K562 (cell line): ENCODE results near the gene MEIKIN. TPM values are rescaled to one million over a fixed set of nuclear protein-coding genes. Genes with fewer than 3 reads are reported as not detected.

Experiments used
- ATAC-seq: fragments of 200-7000 bp; cut with Tn5 transposase; 3 replicates; pipeline ENCODE4 v1.9.1; 2020; ENCODE audit warnings: moderate library complexity
- BruUV-seq: library from RNA; stranded (reverse); fragments of 400-500 nt; replicated peaks from 2 replicates; lab custom pipeline; 2021; lab: Mats Ljungman, UMichigan
- CTCF ChIA-PET: fragments of 300-600 bp; formaldehyde crosslinking; extraction: SDS; loops from one replicate; lab custom pipeline; 2021; ENCODE audit warnings: low intra/inter-chr PET ratio; lab: Yijun Ruan, JAX
- POLR2A ChIA-PET: fragments of 300-600, 350-650 bp; sonication (Branson Sonifier 250); formaldehyde crosslinking; extraction: SDS; loops from one replicate; lab custom pipeline; 2021; ENCODE audit warnings: antibody characterized with exemption, inconsistent platforms; lab: Yijun Ruan, JAX
- DNase-seq, 4 experiments: peaks; one replicate each; pipeline versions ENCODE4 v3.0.0 to v3.0.0-alpha.2; 2011 to 2018; ENCODE audit warnings: low spot score in 3 of 4, mixed read lengths in 3 of 4; ENCODE audit errors: extremely low read depth in 1 of 4
- FAIRE-seq: peaks from 2 replicates; lab custom pipeline; 2011; peaks lifted over from hg19 to GRCh38; lab: Jason Lieb, UNC
- H2AFZ ChIP-seq: 2 replicates; pipeline ENCODE4 v1.6.0; 2011; ENCODE audit warnings: low read depth, low read length, control low read depth, inconsistent platforms
- H3K27ac ChIP-seq: fragments of 200-600 bp; 3 replicates; pipeline ENCODE4 v1.8.0; 2011; ENCODE audit warnings: low read depth, mild to moderate bottlenecking, control low read depth, inconsistent platforms, low read length, moderate library complexity, mixed read lengths; ENCODE audit errors: extremely low read depth
- H3K27me3 ChIP-seq, 2 experiments: fragments of 300-600 bp in 1 of 2; 2 replicates in 1 of 2; 3 replicates in 1 of 2; pipeline versions ENCODE4 v1.6.0 to v1.8.0; 2011; ENCODE audit warnings: inconsistent platforms in 2 of 2, low read length in 2 of 2, mild to moderate bottlenecking in 1 of 2, mixed read lengths in 1 of 2, moderate library complexity in 1 of 2; ENCODE audit not compliant: control insufficient read depth in 2 of 2, insufficient read depth in 2 of 2
- H3K36me3 ChIP-seq: fragments of 300-600 bp; 3 replicates; pipeline ENCODE4 v1.8.0; 2011; ENCODE audit warnings: mild to moderate bottlenecking, low read length, inconsistent platforms; ENCODE audit not compliant: control insufficient read depth, insufficient read depth
- H3K4me1 ChIP-seq, 2 experiments: fragments of 200-600 bp in 1 of 2; replicated peaks in 1 of 2; 2 replicates in 1 of 2; 3 replicates in 1 of 2; pipeline versions ENCODE4 v1.5.1 to v1.8.0; 2011; ENCODE audit warnings: inconsistent platforms in 2 of 2, low read length in 2 of 2, mild to moderate bottlenecking in 1 of 2, mixed read lengths in 1 of 2, moderate library complexity in 1 of 2; ENCODE audit not compliant: control insufficient read depth in 2 of 2, insufficient read depth in 2 of 2
- H3K4me2 ChIP-seq: 2 replicates; pipeline ENCODE4 v1.6.1; 2011; ENCODE audit warnings: low read length, control low read depth, inconsistent platforms, mixed read lengths; ENCODE audit not compliant: insufficient read depth
- H3K4me3 ChIP-seq: fragments of 200-600 bp; sonication (generic), shearing (Covaris generic); 2 replicates; pipeline ENCODE4 v1.5.1; 2016; ENCODE audit warnings: control low read depth, inconsistent platforms
- H3K79me2 ChIP-seq: fragments of 200-600 bp; 3 replicates; pipeline ENCODE4 v1.8.0; 2011; ENCODE audit warnings: low read length, inconsistent platforms; ENCODE audit not compliant: control insufficient read depth, insufficient read depth
- H3K9ac ChIP-seq, 2 experiments: 2 replicates each; pipeline versions ENCODE4 v1.6.0 to v1.6.1; 2011; ENCODE audit warnings: low read depth in 2 of 2, low read length in 2 of 2, control low read depth in 1 of 2, inconsistent platforms in 1 of 2, mild to moderate bottlenecking in 1 of 2, mixed read lengths in 1 of 2; ENCODE audit not compliant: insufficient read depth in 1 of 2
- H3K9me1 ChIP-seq: one replicate; pipeline ENCODE4 v1.6.0; 2011; ENCODE audit warnings: inconsistent platforms, mild to moderate bottlenecking, low read length, moderate library complexity; ENCODE audit not compliant: control insufficient read depth, insufficient read depth
- H3K9me3 ChIP-seq: replicated peaks from 2 replicates; pipeline ENCODE4 v1.5.1; 2011; ENCODE audit warnings: low read depth, low read length, inconsistent platforms; ENCODE audit not compliant: control insufficient read depth, insufficient read depth
- H4K20me1 ChIP-seq: replicated peaks from 2 replicates; pipeline ENCODE4 v1.6.1; 2011; ENCODE audit warnings: low read length, inconsistent platforms, mixed read lengths; ENCODE audit not compliant: control insufficient read depth, insufficient read depth
- BRF2 ChIP-seq: IDR thresholded peaks from 3 replicates; pipeline ENCODE4 v1.6.1; 2011; ENCODE audit warnings: borderline replicate concordance, mild to moderate bottlenecking; ENCODE audit not compliant: insufficient read length, insufficient read depth
- CAMTA2 ChIP-seq: fragments of 250-450 bp; sonication (Bioruptor Pico); conservative IDR thresholded peaks from 2 replicates; pipeline ENCODE4 v1.5.1; 2022
- COPS2 ChIP-seq: fragments of 450-650 bp; conservative IDR thresholded peaks from 2 replicates; pipeline ENCODE4 v1.6.1; 2016; ENCODE audit warnings: mild to moderate bottlenecking, moderate library complexity
- HMG20B ChIP-seq: fragments of 250-450 bp; sonication (Bioruptor Pico); IDR thresholded peaks from 2 replicates; pipeline ENCODE4 v1.5.0; 2021; ENCODE audit warnings: mild to moderate bottlenecking
- JUNB ChIP-seq: fragments of 450-650 bp; formaldehyde crosslinking; conservative IDR thresholded peaks from 2 replicates; pipeline ENCODE4 v1.4.0; 2020; ENCODE audit warnings: mild to moderate bottlenecking
- KAT8 ChIP-seq: fragments of 450-650 bp; IDR thresholded peaks from 2 replicates; pipeline ENCODE4 v1.6.1; 2016; ENCODE audit warnings: low read depth, mild to moderate bottlenecking
- KLF13 ChIP-seq: fragments of 450-650 bp; IDR thresholded peaks from 2 replicates; pipeline ENCODE4 v1.6.1; 2016; ENCODE audit warnings: missing genetic modification characterization, low read depth, mild to moderate bottlenecking, missing compliant biosample characterization, moderate library complexity, borderline replicate concordance
- MCM5 ChIP-seq: fragments of 450-650 bp; IDR thresholded peaks from 2 replicates; pipeline ENCODE4 v1.6.1; 2016; ENCODE audit warnings: low read depth
- MECOM ChIP-seq: fragments of 250-450 bp; sonication (Bioruptor Pico); IDR thresholded peaks from 2 replicates; pipeline ENCODE4 v1.8.0; 2022; ENCODE audit warnings: inconsistent platforms
- NFE2 ChIP-seq: IDR thresholded peaks from 2 replicates; pipeline ENCODE4 v1.6.1; 2014; ENCODE audit warnings: antibody characterized with exemption, low read depth
- PHF8 ChIP-seq: fragments of 200-600 bp; sonication (generic); IDR thresholded peaks from 2 replicates; pipeline ENCODE4 v1.6.1; 2012; ENCODE audit warnings: mixed run types, mild to moderate bottlenecking, inconsistent platforms, low read length, moderate library complexity, borderline replicate concordance
- POLR2H ChIP-seq: IDR thresholded peaks from 2 replicates; pipeline ENCODE4 v1.6.1; 2016; ENCODE audit warnings: missing genetic modification characterization, low read depth, mild to moderate bottlenecking, control low read depth, missing compliant biosample characterization, moderate library complexity
- PYGO2 ChIP-seq: fragments of 450-650 bp; IDR thresholded peaks from 2 replicates; pipeline ENCODE4 v1.6.1; 2016; ENCODE audit warnings: mild to moderate bottlenecking, missing genetic modification characterization, moderate library complexity, missing compliant biosample characterization
- RAD21 ChIP-seq, 2 experiments: fragments of 250-450 bp in 1 of 2; fragments of 450-650 bp in 1 of 2; sonication (Bioruptor Pico) in 1 of 2; formaldehyde crosslinking in 1 of 2; IDR thresholded peaks in 1 of 2; conservative IDR thresholded peaks in 1 of 2; 2 replicates each; pipeline versions ENCODE4 v1.4.0 to v1.8.0; 2020 to 2022; ENCODE audit warnings: mild to moderate bottlenecking in 2 of 2, moderate library complexity in 1 of 2
- RFX5 ChIP-seq: IDR thresholded peaks from 2 replicates; pipeline ENCODE4 v1.6.1; 2011; ENCODE audit warnings: low read depth, mild to moderate bottlenecking, improper control_type of control experiment, low read length
- SAP30 ChIP-seq: fragments of 200-600 bp; sonication (generic); IDR thresholded peaks from 2 replicates; pipeline ENCODE4 v1.6.1; 2012; ENCODE audit warnings: borderline replicate concordance, low read depth, mild to moderate bottlenecking, moderate library complexity, low read length, control low read depth, inconsistent platforms; ENCODE audit not compliant: insufficient read depth, poor library complexity, severe bottlenecking
- SETDB1 ChIP-seq: IDR thresholded peaks from one replicate; pipeline ENCODE4 v1.6.1; 2012; ENCODE audit warnings: low read length, control low read depth, inconsistent platforms
- SMARCB1 ChIP-seq: IDR thresholded peaks from 2 replicates; pipeline ENCODE4 v1.6.1; 2011; ENCODE audit warnings: improper control_type of control experiment, low read depth; ENCODE audit not compliant: insufficient read length
- TCFL5 ChIP-seq: fragments of 250-450 bp; sonication (Bioruptor Pico); conservative IDR thresholded peaks from 2 replicates; pipeline ENCODE4 v1.6.1; 2021; ENCODE audit warnings: mild to moderate bottlenecking, moderate library complexity, matching md5 sums
- ZFP1 ChIP-seq: fragments of 450-650 bp; formaldehyde crosslinking; IDR thresholded peaks from 2 replicates; pipeline ENCODE4 v1.4.0; 2020; ENCODE audit warnings: mild to moderate bottlenecking, mixed read lengths
- ZNF551 ChIP-seq: fragments of 250-450 bp; sonication (Bioruptor Pico); IDR thresholded peaks from 2 replicates; pipeline ENCODE4 v1.5.0; 2021; ENCODE audit warnings: mild to moderate bottlenecking, moderate library complexity
- ZNF766 ChIP-seq: fragments of 200-800 bp; sonication (Bioruptor generic); conservative IDR thresholded peaks from 2 replicates; pipeline ENCODE4 v1.6.1; 2016; ENCODE audit warnings: missing genetic modification characterization, missing compliant biosample characterization
- WGBS: fragments of 100-300 bp; shearing (Covaris generic); methylation state at CpG from one replicate; pipeline ENCODE4 v1.1.6; 2016; ENCODE audit warnings: low coverage, mixed read lengths; ENCODE audit not compliant: insufficient coverage; ENCODE audit errors: missing lambda C conversion rate; 5-methylcytosine and 5-hydroxymethylcytosine counted together
- in situ Hi-C: fragments of 300-500 bp; cut with MboI; formaldehyde crosslinking; loops from 4 replicates; pipeline ENCODE4 v1.15.0; 2018; ENCODE audit warnings: inconsistent platforms, mixed read lengths
- intact Hi-C: fragments of 100-400 bp; cut with micrococcal nuclease; formaldehyde crosslinking; loops from 2 replicates; pipeline ENCODE4 v1.14.2; 2022
- polyA plus RNA-seq, 8 experiments: library from polyadenylated mRNA; depleted of rRNA in 4 of 8; stranded (reverse) in 5 of 8; unstranded in 3 of 8; fragments of >200 nt; fragmentation: Nextera tagmentation in 2 of 8; fragmentation: Illumina TruSeq in 1 of 8; extraction: Ambion mirVana in 2 of 8; extraction: Trizol in 1 of 8; gene quantifications; 2 replicates each; pipeline versions ENCODE4 v1.2.1 to v1.2.3, GENCODE V29; 2011 to 2014; ENCODE audit warnings: inconsistent platforms in 1 of 8, missing spikeins in 1 of 8
- total RNA-seq, 7 experiments: library from RNA; depleted of rRNA in 6 of 7; stranded (reverse); fragments of >200 nt in 6 of 7; fragmentation: Illumina TruSeq in 2 of 7; extraction: Trizol in 2 of 7; gene quantifications; 2 replicates each; pipeline versions ENCODE4 v1.2.1 to v1.2.3, GENCODE V29; 2011 to 2021; ENCODE audit warnings: low replicate concordance in 1 of 7
- TF ChIP-seq, protein P1 (sequence below): fragments of 250-450 bp; sonication (Bioruptor Pico); IDR thresholded peaks from 2 replicates; pipeline ENCODE4 v1.8.0; 2021; ENCODE audit warnings: moderate library complexity, mild to moderate bottlenecking, inconsistent platforms

MEIKIN gene
- total and polyA plus RNA-seq, 9 of the 15 experiments (the other 6 are each of a cell fraction or from before 2014, with no cell fraction given) = 0.18 TPM; not detected in 8

DNA sequence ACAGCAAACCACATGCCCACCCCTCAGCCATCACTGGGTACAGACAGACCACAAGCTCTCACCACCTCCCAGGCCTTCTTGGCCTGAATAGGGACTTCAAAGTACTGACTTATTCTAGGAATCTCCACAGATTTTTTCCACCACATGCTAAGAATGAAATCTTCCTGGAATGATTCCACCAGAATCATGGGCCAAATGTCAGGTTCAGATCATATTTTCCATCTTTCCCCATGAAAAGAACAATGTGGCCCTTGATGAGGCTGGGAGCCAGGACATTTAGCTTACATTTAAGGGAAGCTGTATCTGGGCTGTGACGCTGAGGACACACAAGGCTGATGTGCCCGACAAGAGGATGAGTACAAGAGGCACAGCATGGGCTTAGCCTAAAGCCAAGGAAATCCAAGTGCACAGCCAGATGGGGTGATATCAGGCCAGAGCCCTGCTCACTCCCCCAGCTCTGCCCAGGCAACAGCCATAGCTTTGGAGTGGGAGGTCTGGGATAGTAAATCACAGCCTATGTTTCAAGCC is 37.8 kb upstream of the MEIKIN start (continued):
- TF ChIP-seq ZNF551 (CRISPR knock-in tag) = no peak
- no peak for TF ChIP-seq HMG20B (CRISPR knock-in tag)
- no peak for TF ChIP-seq PYGO2 (tag)
- no peak for TF ChIP-seq SAP30
- no peak for TF ChIP-seq CAMTA2 (CRISPR knock-in tag)
- TF ChIP-seq KLF13 (tag) = no peak
- TF ChIP-seq SETDB1 = no peak
- TF ChIP-seq MECOM (CRISPR knock-in tag) = no peak
- TF ChIP-seq ZNF766 (CRISPR knock-in tag) = no peak
- TF ChIP-seq SMARCB1 = no peak
- TF ChIP-seq JUNB (CRISPR knock-in tag) = no peak
- no peak for TF ChIP-seq RFX5
- no peak for TF ChIP-seq COPS2

- Histone ChIP-seq H3K4me2 (no peak overlapping the region), H3K4me3 (no peak overlapping the region), H3K27me3 (peaks cover 0 to 9% of the 10 kb centered on the region in 2 experiments; a peak in 1 of 5 replicates), H3K36me3 (no peaks in the 10 kb centered on the region), H2AFZ (no peak overlapping the region), H3K27ac (no peak overlapping the region), H3K9ac (no peak overlapping the region), H3K4me1 (no peaks in the 10 kb centered on the region; a peak in 1 of 5 replicates), H3K9me1 (no peaks in the 10 kb centered on the region), H3K79me2 (no peaks in the 10 kb centered on the region), H4K20me1 (no peaks in the 10 kb centered on the region), H3K9me3 (no peaks in the 10 kb centered on the region)
- FAIRE-seq (peak; percentile 6), ATAC-seq (no peak), DNase-seq (no peak)
- whole genome bisulfite sequencing = 5% methylated on average over 4 of the region's 4 CpGs
- in situ Hi-C loops (no loop called here), intact Hi-C loops (no loop called here)
- ChIA-PET POLR2A (interaction anchor here (1.3 kb wide), 1 partner anchor 15 kb away, joined by 8 read pairs; no protein-coding TSS in a partner anchor), CTCF (no interaction called here)
- no TSS peak for BruUV-seq
- no peak for TF ChIP-seq MCM5
- TF ChIP-seq, protein P1, sequence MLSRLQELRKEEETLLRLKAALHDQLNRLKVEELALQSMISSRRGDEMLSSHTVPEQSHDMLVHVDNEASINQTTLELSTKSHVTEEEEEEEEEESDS (CRISPR knock-in tag) = no peak
- TF ChIP-seq RAD21 (CRISPR knock-in tag; conservative IDR thresholded peaks at IDR 0.05 in 1 of 2, IDR thresholded peaks at IDR 0.05 in 1 of 2) = no peak
- TF ChIP-seq TCFL5 (CRISPR knock-in tag) = no peak
- TF ChIP-seq BRF2 = no peak
- TF ChIP-seq ZFP1 (CRISPR knock-in tag) = no peak
- TF ChIP-seq KAT8 = no peak
- no peak for TF ChIP-seq NFE2
- no peak for TF ChIP-seq POLR2H (tag)
- TF ChIP-seq PHF8 = no peak
Measured at GRCh38 chr5:131981516-131981915, 36.1 kb upstream of the MEIKIN start.
